ENCODE data around the gene VWA1. TPM values are rescaled to one million over a fixed set of nuclear protein-coding genes. Genes with fewer than 3 reads are reported as not detected.
"Not testable (repeated sequence)": the region's sequence is repeated elsewhere in the genome, so short reads cannot be mapped to it uniquely, and the experiment has no call there.

Gene VWA1
- total RNA-seq, 1 experiment from 2014 or later: 56.6 TPM

DNA sequence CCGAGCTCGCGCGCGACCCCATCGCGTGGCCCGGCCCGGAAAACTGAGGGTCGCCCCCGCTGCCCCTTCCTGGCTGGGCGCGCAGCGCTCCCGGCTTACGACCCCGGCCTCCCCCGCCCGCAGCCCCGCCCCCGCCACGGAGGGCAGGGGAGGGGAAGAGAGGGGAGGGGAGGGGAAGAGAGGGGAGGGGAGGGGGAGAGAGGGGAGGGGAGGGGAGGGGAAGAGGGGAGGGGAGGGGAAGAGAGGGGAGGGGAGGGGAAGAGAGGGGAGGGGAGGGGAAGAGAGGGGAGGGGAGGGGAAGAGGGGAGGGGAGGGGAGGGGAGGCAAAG, 7.7 kb upstream of the VWA1 start:
- H3K4me2 ChIP-seq: no peak overlapping the region

DNA sequence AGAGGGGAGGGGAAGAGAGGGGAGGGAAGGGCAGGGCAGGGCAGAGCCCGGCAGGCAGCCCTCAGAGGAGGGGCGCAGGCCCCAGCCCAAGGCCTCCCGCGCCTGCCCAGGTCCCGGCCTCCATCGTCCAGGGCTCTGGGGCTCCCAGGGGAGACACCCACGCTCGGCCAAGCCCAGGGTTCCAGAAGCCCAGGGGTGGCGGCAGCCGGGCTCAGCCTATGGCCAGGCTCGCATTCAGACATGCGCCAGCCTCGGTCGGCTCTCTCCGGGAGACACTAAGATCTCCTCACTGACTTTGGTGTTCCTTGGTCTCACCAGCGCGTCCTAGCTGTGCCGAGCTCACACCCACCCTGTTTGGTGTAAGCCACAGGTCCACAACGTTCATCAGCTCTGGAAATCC, 7.3 kb upstream of the VWA1 start:
- Histone ChIP-seq H3K9me2 (ENCODE audit: insufficient read depth) (no peaks in the 10 kb centered on the region), H2AFZ (no peak overlapping the region), H3K9me3 (ENCODE audit: insufficient read depth, low read depth) (no peaks in the 10 kb centered on the region), H3K27ac (no peak overlapping the region), H3K27me3 (ENCODE audit: insufficient read depth, low read depth) (no peaks in the 10 kb centered on the region), H3K36me3 (ENCODE audit: low read depth) (no peaks in the 10 kb centered on the region), H3K4me2 (no peak overlapping the region), H4K20me1 (ENCODE audit: insufficient read depth) (no peaks in the 10 kb centered on the region), H3K79me2 (ENCODE audit: low read depth) (no peaks in the 10 kb centered on the region), H3K4me3 (no peak overlapping the region), H3K4me1 (replicated peaks; ENCODE audit: insufficient read depth) (peaks cover 39% of the 10 kb centered on the region), H3F3A (ENCODE audit: insufficient read depth, low read depth) (peaks cover 18% of the 10 kb centered on the region; the same call in 1 of the 2 replicates)
- TF ChIP-seq, protein P1, sequence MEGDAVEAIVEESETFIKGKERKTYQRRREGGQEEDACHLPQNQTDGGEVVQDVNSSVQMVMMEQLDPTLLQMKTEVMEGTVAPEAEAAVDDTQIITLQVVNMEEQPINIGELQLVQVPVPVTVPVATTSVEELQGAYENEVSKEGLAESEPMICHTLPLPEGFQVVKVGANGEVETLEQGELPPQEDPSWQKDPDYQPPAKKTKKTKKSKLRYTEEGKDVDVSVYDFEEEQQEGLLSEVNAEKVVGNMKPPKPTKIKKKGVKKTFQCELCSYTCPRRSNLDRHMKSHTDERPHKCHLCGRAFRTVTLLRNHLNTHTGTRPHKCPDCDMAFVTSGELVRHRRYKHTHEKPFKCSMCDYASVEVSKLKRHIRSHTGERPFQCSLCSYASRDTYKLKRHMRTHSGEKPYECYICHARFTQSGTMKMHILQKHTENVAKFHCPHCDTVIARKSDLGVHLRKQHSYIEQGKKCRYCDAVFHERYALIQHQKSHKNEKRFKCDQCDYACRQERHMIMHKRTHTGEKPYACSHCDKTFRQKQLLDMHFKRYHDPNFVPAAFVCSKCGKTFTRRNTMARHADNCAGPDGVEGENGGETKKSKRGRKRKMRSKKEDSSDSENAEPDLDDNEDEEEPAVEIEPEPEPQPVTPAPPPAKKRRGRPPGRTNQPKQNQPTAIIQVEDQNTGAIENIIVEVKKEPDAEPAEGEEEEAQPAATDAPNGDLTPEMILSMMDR (conservative IDR thresholded peaks at IDR 0.05): no peak
- TF ChIP-seq EZH2 (IDR thresholded peaks at IDR 0.05; ENCODE audit: low read depth): no peak
- ChIA-PET POLR2A (ENCODE audit: unreplicated experiment) (no interaction called here), CTCF (no interaction called here)
- DNase-seq: no peak
- no TSS peak for BruUV-seq (replicated peaks)
- intact Hi-C loops (cut with micrococcal nuclease; ENCODE audit: unreplicated experiment): no loop called here

More for the DNA sequence above, 7.7 kb upstream of the VWA1 start:
- Histone ChIP-seq H2AFZ (no peak overlapping the region), H3F3A (ENCODE audit: insufficient read depth, low read depth) (peaks cover 19% of the 10 kb centered on the region; the same call in 1 of the 2 replicates), H3K27ac (no peak overlapping the region), H3K79me2 (ENCODE audit: low read depth) (no peaks in the 10 kb centered on the region), H4K20me1 (ENCODE audit: insufficient read depth) (no peaks in the 10 kb centered on the region), H3K9me3 (ENCODE audit: insufficient read depth, low read depth) (no peaks in the 10 kb centered on the region), H3K36me3 (ENCODE audit: low read depth) (no peaks in the 10 kb centered on the region), H3K4me3 (no peak overlapping the region), H3K9me2 (ENCODE audit: insufficient read depth) (no peaks in the 10 kb centered on the region), H3K4me1 (replicated peaks; ENCODE audit: insufficient read depth) (peaks cover 39% of the 10 kb centered on the region), H3K27me3 (ENCODE audit: insufficient read depth, low read depth) (no peaks in the 10 kb centered on the region)
- ChIA-PET POLR2A (ENCODE audit: unreplicated experiment) (no interaction called here), CTCF (no interaction called here)
- intact Hi-C loops (cut with micrococcal nuclease; ENCODE audit: unreplicated experiment): no loop called here
- no TSS peak for BruUV-seq (replicated peaks)
- DNase-seq: no peak
- TF ChIP-seq EZH2 (IDR thresholded peaks at IDR 0.05; ENCODE audit: low read depth): no peak
- TF ChIP-seq, protein P1 (conservative IDR thresholded peaks at IDR 0.05): no peak

DNA sequence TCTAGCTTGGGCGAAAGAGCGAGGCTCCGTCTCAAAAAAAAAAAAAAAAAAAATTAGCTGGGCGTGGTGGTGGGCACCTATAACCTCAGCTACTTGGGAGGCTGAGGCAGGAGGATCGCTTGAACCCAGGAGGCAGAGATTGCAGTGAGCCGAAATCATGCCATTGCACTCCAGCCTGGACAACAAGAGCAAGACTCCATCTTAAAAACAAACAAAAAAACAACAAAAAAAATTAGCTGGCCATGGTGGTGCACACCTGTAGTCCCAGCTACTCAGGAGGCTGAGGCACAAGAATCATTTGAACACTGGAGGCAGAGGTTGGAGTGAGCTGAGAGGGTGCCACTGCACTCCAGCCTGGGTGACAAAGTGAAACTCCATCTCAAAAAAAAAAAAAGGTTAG, 6.5 kb upstream of the VWA1 start:
- H3K27ac ChIP-seq; H3K9me3 ChIP-seq (ENCODE audit: insufficient read depth, low read depth); BruUV-seq (replicated peaks); H4K20me1 ChIP-seq (ENCODE audit: insufficient read depth); H3K4me3 ChIP-seq; H2AFZ ChIP-seq; H3K27me3 ChIP-seq (ENCODE audit: insufficient read depth, low read depth); H3K36me3 ChIP-seq (ENCODE audit: low read depth); H3K4me2 ChIP-seq; H3K79me2 ChIP-seq (ENCODE audit: low read depth); intact Hi-C loops (cut with micrococcal nuclease; ENCODE audit: unreplicated experiment); DNase-seq; CTCF ChIA-PET; H3K9me2 ChIP-seq (ENCODE audit: insufficient read depth): not testable (repeated sequence)
- POLR2A ChIA-PET (ENCODE audit: unreplicated experiment): interaction anchor here (0.5 kb wide), 1 partner anchor 27 kb away, joined by 3 read pairs; no protein-coding TSS in a partner anchor
- Histone ChIP-seq H3K4me1 (replicated peaks; ENCODE audit: insufficient read depth) (peaks cover 42% of the 10 kb centered on the region), H3F3A (ENCODE audit: insufficient read depth, low read depth) (peaks cover 24% of the 10 kb centered on the region; the same call in 1 of the 2 replicates)

DNA sequence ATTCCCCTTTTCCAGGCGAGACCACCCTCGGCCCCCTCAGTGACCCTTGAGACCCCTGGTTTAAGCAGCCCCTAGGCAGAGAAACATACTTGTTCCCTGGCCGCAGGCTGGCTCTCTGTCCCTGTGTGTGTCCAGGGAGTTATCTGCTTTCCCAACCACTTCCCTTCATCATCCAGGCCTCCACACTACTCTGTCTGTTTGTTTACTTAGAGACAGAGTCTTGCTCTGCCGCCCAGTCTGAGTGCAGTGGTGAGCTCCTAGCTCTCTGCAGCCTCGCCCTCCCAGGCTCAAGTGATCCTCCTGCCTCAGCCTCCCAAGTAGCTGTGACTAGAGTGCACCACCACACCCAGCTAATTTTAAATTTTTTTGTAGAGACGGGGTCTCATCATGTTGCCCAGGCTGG, 5.8 kb upstream of the VWA1 start:
- peaks cover 27% of the 10 kb centered on the region; the same call in 1 of the 2 replicates for H3F3A ChIP-seq (ENCODE audit: insufficient read depth, low read depth)
- DNase-seq: no peak
- H3K4me3 ChIP-seq: no peak overlapping the region
- TF ChIP-seq, protein P1 (conservative IDR thresholded peaks at IDR 0.05): no peak
- TF ChIP-seq EZH2 (IDR thresholded peaks at IDR 0.05; ENCODE audit: low read depth): no peak
- ChIA-PET CTCF (no interaction called here), POLR2A (ENCODE audit: unreplicated experiment) (interaction anchor here (0.5 kb wide), 1 partner anchor 28 kb away, joined by 3 read pairs; no protein-coding TSS in a partner anchor)
- H3K4me1 ChIP-seq (replicated peaks; ENCODE audit: insufficient read depth): peaks cover 49% of the 10 kb centered on the region
- peak overlapping the region; percentile 85 for H3K4me2 ChIP-seq
- H4K20me1 ChIP-seq (ENCODE audit: insufficient read depth): no peaks in the 10 kb centered on the region
- H3K9me3 ChIP-seq (ENCODE audit: insufficient read depth, low read depth): no peaks in the 10 kb centered on the region
- no TSS peak for BruUV-seq (replicated peaks)
- H3K27ac ChIP-seq: no peak overlapping the region
- no peaks in the 10 kb centered on the region for H3K79me2 ChIP-seq (ENCODE audit: low read depth)
- no peaks in the 10 kb centered on the region for H3K9me2 ChIP-seq (ENCODE audit: insufficient read depth)
- no peak overlapping the region for H2AFZ ChIP-seq
- intact Hi-C loops (cut with micrococcal nuclease; ENCODE audit: unreplicated experiment): loop anchor here (10.0 kb wide), 1 partner anchor 85 kb away; the partner anchor contains the start of gene DVL1
- H3K36me3 ChIP-seq (ENCODE audit: low read depth): no peaks in the 10 kb centered on the region
- no peaks in the 10 kb centered on the region for H3K27me3 ChIP-seq (ENCODE audit: insufficient read depth, low read depth)
